Transverse colon (tissue), 4 donors: Measurements from ENCODE around the gene PTPRJ.

Experiments used
- CTCF ChIP-seq, 5 experiments: fragments of 200-600 bp in 3 of 5; fragments of 450-650 bp in 2 of 5; sonication (generic) in 3 of 5; IDR thresholded peaks; 1 replicate in 2 of 5; 2 replicates in 3 of 5; pipeline ENCODE4 v1.5.1; 2016 to 2017; ENCODE audit warnings: antibody characterized with exemption in 5 of 5, inconsistent platforms in 3 of 5, mild to moderate bottlenecking in 2 of 5, moderate library complexity in 1 of 5
- POLR2AphosphoS5 ChIP-seq, 3 donors: sonication (generic); formaldehyde crosslinking; IDR thresholded peaks; one replicate each; pipeline ENCODE4 v1.6.1; 2016; ENCODE audit warnings: antibody characterized with exemption in 3 of 3

- TF ChIP-seq POLR2AphosphoS5 (IDR thresholded peaks at IDR 0.05) (no peak), CTCF (IDR thresholded peaks at IDR 0.05) (peak; percentile 71 to 88 (median 79))
Observed at GRCh38 chr11:48172818-48173609, 192.7 kb downstream of the PTPRJ start.
